Coronary artery (tissue), 2 donors: ENCODE measurements around the gene SDF2.
"Not testable (repeated sequence)": the region's sequence is repeated elsewhere in the genome, so short reads cannot be mapped to it uniquely, and the experiment has no call there.

Experiments
- DNase-seq: peaks from one replicate; pipeline ENCODE4 v3.0.0-alpha.2; 2017; ENCODE audit warnings: low spot score
- H3K27ac ChIP-seq, 2 donors: fragments of 200-600 bp; sonication (generic); one replicate each; pipeline ENCODE4 v1.5.1; 2016 to 2019
- H3K4me3 ChIP-seq: fragments of 200-600 bp; sonication (generic); 2 replicates; pipeline ENCODE4 v1.5.1; 2016; ENCODE audit warnings: mild to moderate bottlenecking, moderate library complexity
- TF ChIP-seq, protein P1 (sequence below): fragments of 200-600 bp; sonication (generic); IDR thresholded peaks from one replicate; pipeline ENCODE4 v1.5.1; 2019; ENCODE audit warnings: antibody characterized with exemption

Gene SDF2

DNA sequence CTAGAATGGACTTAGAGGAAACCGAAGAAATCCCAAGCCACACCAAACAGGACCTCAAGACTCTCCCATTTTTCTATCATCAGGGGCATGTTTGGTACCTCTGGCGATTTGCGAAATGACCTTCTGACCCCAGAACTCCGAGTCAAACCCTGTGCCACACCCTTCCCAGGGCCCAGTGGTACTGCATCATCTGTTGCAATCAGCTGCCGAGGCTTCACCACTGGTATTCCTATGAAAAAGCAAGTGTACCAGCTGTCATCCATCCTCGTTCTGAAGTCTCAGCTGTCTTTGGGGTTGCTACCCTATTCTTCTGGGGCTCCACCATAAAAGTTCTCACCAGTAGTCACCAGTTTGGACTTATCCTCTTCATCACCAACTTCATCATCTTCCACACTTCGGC is 45.4 kb downstream of the SDF2 start:
- no peak overlapping the region for H3K27ac ChIP-seq
- peak; percentile 50 for DNase-seq
- TF ChIP-seq, protein P1, sequence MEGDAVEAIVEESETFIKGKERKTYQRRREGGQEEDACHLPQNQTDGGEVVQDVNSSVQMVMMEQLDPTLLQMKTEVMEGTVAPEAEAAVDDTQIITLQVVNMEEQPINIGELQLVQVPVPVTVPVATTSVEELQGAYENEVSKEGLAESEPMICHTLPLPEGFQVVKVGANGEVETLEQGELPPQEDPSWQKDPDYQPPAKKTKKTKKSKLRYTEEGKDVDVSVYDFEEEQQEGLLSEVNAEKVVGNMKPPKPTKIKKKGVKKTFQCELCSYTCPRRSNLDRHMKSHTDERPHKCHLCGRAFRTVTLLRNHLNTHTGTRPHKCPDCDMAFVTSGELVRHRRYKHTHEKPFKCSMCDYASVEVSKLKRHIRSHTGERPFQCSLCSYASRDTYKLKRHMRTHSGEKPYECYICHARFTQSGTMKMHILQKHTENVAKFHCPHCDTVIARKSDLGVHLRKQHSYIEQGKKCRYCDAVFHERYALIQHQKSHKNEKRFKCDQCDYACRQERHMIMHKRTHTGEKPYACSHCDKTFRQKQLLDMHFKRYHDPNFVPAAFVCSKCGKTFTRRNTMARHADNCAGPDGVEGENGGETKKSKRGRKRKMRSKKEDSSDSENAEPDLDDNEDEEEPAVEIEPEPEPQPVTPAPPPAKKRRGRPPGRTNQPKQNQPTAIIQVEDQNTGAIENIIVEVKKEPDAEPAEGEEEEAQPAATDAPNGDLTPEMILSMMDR: no peak
- no peak overlapping the region for H3K4me3 ChIP-seq

DNA sequence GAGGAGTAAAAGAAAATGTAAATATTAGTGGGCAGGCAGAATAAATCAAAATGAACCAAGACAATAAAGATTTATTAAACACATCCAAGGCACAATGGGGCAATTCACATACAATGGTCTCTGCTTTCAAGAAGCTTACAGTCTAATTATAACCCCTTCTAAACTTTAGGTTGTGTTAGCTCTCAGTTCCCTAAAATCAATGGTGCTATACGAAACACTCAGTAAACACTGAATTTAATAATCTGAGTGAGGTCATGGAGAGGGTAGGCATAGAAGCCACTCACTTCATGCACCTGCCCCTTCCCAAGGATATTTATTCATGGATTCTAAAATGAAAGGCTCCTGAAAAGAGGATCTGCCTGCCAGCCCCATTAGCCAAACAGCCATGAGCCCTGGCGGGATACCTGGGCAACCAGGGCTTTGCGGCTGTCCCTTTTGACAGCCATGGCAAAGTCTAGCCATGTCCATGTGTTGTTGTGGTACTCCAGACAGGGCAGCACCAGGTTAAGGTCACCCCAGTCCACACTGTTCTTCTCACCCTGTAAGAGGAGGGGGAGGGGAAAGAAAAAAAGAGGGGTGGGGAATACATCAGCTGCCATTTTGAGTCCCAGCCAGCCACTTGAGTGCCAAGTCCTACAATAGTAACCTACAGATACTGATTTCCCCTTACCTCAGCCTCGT is 46.3 kb downstream of the SDF2 start:
- H3K27ac ChIP-seq: no peak overlapping the region
- peak; percentile 57 for DNase-seq
- no peak overlapping the region for H3K4me3 ChIP-seq
- TF ChIP-seq, protein P1: no peak

DNA sequence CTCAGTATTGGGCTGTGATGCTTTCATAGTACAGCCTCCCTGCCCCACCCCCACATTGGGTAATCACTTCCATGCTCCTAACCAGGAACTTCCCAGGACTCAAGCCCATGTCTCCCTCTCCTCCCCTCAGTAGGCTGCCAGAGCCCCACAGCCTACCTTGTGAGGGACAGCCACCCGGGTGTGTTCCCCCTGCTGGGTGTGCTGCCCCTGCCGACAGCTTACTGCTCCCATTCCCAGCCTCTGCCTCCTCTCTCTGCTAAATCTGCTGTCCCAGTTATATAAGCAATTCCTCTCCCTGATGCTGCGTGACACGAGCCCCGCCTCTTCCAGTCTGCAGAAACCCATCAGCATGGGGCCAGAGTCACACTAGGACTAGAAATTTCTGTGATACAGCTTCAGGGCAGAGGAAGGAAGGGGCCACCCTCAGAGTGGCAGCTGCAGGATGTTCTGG is 47.8 kb downstream of the SDF2 start, which contains the start of gene RSKR:
Gene RSKR (minus strand): TSS at position 255 of the 451 bp plus-strand sequence. CDS start 24 bp downstream, at position 231.
- TF ChIP-seq, protein P1: no peak
- peak; percentile 66 for DNase-seq
- no peak within 1 kb of the TSS for H3K27ac ChIP-seq
- no peak within 1 kb of the TSS for H3K4me3 ChIP-seq

GRCh38 chr17:28612936-28613872 is 48.5 kb downstream of the SDF2 start:
- peak; percentile 60 for DNase-seq
- H3K27ac ChIP-seq: no peak overlapping the region
- TF ChIP-seq, protein P1: peak; percentile 29
- H3K4me3 ChIP-seq: no peak overlapping the region

DNA sequence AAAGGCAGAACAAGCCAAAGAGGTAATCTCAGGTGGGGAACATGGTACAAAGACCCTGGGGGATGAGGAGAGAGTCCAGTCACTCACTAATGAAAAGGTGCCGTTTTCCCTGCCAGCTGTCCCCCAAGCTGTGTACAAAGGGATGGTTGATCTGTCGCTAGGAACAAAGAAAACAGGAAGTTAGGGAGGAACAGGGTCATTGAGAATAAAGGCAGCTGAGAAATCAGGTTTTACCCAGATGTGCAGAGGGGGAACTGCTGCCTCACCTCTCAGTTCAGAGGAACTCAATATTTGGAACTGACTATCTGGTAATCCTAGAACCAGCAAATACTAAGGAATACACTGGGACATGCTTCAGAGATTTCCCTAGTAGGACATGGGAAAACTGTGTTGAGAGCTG is 49.2 kb downstream of the SDF2 start:
- Histone ChIP-seq H3K4me3 (no peak overlapping the region), H3K27ac (no peak overlapping the region)

GRCh38 chr17:28610376-28610775 is 51.3 kb downstream of the SDF2 start:
- H3K27ac ChIP-seq: no peak overlapping the region
- DNase-seq: peak; percentile 36
- H3K4me3 ChIP-seq: no peak overlapping the region
- TF ChIP-seq, protein P1: no peak

More for the DNA sequence above, 49.2 kb downstream of the SDF2 start:
- DNase-seq: no peak
- TF ChIP-seq, protein P1: no peak

DNA sequence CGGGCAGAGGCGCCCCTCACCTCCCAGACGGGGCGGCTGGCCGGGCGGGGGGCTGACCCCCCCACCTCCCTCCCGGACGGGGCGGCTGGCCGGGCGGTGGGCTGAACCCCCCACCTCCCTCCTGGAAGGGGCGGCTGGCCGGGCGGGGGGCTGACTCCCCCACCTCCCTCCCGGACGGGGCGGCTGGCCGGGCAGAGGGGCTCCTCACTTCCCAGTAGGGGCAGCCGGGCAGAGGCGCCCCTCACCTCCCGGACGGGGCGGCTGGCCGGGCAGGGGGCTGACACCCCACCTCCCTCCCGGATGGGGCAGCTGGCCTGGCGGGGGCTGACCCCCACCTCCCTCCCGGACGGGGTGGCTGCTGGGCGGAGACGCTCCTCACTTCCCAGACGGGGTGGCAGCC is 57.7 kb downstream of the SDF2 start:
- DNase-seq, H3K4me3 ChIP-seq, H3K27ac ChIP-seq: not testable (repeated sequence)
